GM12891 (cell line): ENCODE measurements around the gene TRIM65. TPM values are rescaled to one million over a fixed set of nuclear protein-coding genes. Genes with fewer than 3 reads are reported as not detected.

Experiments
- DNase-seq: peaks from one replicate; pipeline ENCODE4 v3.0.0; 2011; ENCODE audit warnings: low spot score; ENCODE audit not compliant: insufficient read length
- FAIRE-seq: peaks from 2 replicates; lab custom pipeline; 2011; peaks lifted over from hg19 to GRCh38; lab: Jason Lieb, UNC
- PAX5 ChIP-seq: IDR thresholded peaks from 2 replicates; pipeline ENCODE4 v1.6.1; 2011; ENCODE audit warnings: low read length, moderate library complexity, mild to moderate bottlenecking; ENCODE audit not compliant: insufficient read depth, severe bottlenecking
- POLR2A ChIP-seq: IDR thresholded peaks from 2 replicates; pipeline ENCODE4 v1.6.1; 2011; ENCODE audit warnings: low read depth, low read length, control low read depth
- POLR2AphosphoS5 ChIP-seq: IDR thresholded peaks from 2 replicates; pipeline ENCODE4 v1.6.1; 2011; ENCODE audit warnings: low read depth, low read length, control low read depth
- POU2F2 ChIP-seq: IDR thresholded peaks from 2 replicates; pipeline ENCODE4 v1.6.1; 2011; ENCODE audit warnings: low read depth, mild to moderate bottlenecking, control low read depth, low read length, moderate library complexity
- SPI1 ChIP-seq: IDR thresholded peaks from 2 replicates; pipeline ENCODE4 v1.6.1; 2011; ENCODE audit warnings: low read depth, low read length, control low read depth
- TAF1 ChIP-seq: IDR thresholded peaks from 2 replicates; pipeline ENCODE4 v1.6.1; 2011; ENCODE audit warnings: low read depth, low read length, control low read depth
- polyA plus RNA-seq: library from polyadenylated mRNA; unstranded; fragments of >200 nt; gene quantifications from one replicate; pipeline ENCODE4 v1.2.1, GENCODE V29; 2012; ENCODE audit warnings: low read depth, missing spikeins, inconsistent platforms; ENCODE audit not compliant: missing spikeins

The TRIM65 gene
- polyA plus RNA-seq = 7.0 TPM

DNA sequence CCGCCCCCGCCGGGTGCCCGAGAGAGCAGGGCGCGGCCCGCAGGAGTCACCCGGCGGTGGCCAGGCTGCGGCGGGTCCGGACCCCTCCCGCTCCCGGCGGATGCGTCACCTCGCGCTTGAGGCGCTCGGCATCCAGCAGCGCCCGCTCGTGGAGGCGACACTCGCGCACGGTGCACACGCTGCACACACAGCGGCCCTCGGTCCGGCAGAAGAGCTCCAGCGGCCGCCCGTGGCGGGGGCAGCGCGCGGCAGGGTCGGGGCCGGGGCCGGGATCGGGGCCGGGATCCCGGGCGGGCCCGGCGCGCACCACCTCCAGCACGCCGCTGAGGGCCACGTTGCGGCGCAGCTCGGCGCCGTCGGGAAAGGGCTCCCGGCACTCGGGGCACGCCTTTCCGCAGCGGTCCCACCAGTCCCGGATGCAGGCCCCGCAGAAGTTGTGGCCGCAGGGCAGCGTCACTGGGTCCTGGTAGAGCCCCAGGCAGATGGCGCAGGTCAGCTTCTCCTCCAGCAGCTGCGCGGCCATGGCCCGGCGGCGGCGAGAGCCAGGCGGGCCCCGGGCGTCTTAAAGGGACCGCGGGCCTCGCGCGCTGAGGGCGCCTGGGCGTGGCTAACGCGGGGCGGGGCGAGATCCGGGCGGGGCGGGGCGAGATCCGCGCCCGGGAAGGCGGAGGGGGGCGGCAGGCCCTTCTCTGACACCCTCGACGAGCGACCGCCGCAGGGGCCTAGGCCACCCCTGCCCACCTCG lies at the start of gene TRIM65:
TRIM65 (minus strand) TSS at position 537 of the 745 bp plus-strand sequence; CDS start at position 523, 14 bp downstream.
- peak; percentile 93 for FAIRE-seq
- TF ChIP-seq POLR2AphosphoS5 (peak; percentile 74; the same call in 1 of the 2 replicates), SPI1 (no peak), TAF1 (peak; percentile 65), PAX5 (no peak), POLR2A (peak; percentile 57; the same call in 1 of the 2 replicates), POU2F2 (no peak)
- DNase-seq = peak; percentile 94

GRCh38 chr17:75945211-75945610 lies 48.5 kb upstream of the TRIM65 start:
- FAIRE-seq = no peak

GRCh38 chr17:75943491-75943890 lies 46.7 kb upstream of the TRIM65 start:
- FAIRE-seq (no peak), DNase-seq (no peak)
- TF ChIP-seq POLR2AphosphoS5 = no peak
- no peak for TF ChIP-seq POU2F2
- no peak for TF ChIP-seq PAX5

More at GRCh38 chr17:75945211-75945610, 48.5 kb upstream of the TRIM65 start:
- TF ChIP-seq POLR2AphosphoS5 = no peak
- TF ChIP-seq PAX5 = no peak
- no peak for TF ChIP-seq SPI1
- TF ChIP-seq TAF1 = no peak
- no peak for TF ChIP-seq POLR2A
- no peak for TF ChIP-seq POU2F2
- DNase-seq = no peak

GRCh38 chr17:75942473-75942872 lies 45.7 kb upstream of the TRIM65 start:
- FAIRE-seq = no peak
- TF ChIP-seq POU2F2 (no peak), SPI1 (no peak), POLR2AphosphoS5 (no peak), POLR2A (no peak), TAF1 (no peak), PAX5 (no peak)
- DNase-seq = no peak

- DNase-seq (no peak), FAIRE-seq (peak; percentile 52)
- TF ChIP-seq POLR2A (no peak), PAX5 (no peak), TAF1 (no peak), POU2F2 (no peak), POLR2AphosphoS5 (no peak), SPI1 (no peak)
These were observed 44.7 kb upstream of the TRIM65 start for GRCh38 chr17:75941442-75941819.

DNA sequence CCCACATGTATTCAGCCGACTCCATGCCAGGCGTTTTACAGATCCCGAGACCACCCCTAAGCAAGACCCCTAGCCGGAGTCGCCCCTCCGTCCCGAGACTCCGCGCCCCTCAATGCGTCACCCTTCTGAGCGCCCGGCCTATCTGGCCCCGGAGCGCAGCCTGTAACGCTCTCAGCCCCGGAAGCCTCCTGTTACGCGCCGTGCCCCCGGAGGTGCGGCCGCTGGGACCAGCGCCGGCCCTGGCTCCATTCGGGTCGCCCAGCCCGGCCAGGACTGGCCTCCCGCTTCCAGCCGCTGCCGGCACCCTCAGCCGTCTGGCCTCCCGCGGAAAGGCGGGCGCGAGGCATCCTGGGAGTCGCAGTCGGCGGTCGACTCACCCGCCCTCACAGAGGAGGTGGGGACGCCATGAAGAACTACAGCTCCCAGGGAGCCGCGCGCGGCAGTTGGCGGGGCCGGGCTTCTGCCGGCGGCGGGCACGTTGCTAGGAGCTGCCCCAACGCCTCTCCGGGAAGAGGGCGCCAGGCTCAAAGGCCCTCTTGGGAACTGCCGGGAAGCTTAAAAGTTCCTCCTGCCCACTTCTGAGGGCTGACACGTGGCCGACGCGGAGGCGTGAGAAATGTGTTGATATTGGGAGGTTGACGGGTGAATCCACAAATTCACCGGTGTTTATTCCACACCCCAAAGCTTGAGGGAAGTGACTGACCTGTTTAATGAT lies 44.1 kb upstream of the TRIM65 start, which contains the start of gene FBF1:
FBF1 (minus strand) TSS at position 316 of the 715 bp plus-strand sequence. CDS start 2,893 bp downstream, outside the sequence.
- FAIRE-seq (peak; percentile 97), DNase-seq (peak; percentile 98)
- peak; percentile 51; the same call in 1 of the 2 replicates for TF ChIP-seq POLR2AphosphoS5
- TF ChIP-seq PAX5 = no peak
- no peak for TF ChIP-seq SPI1
- TF ChIP-seq TAF1 = no peak
- peak; percentile 21; the same call in 1 of the 2 replicates for TF ChIP-seq POU2F2
- TF ChIP-seq POLR2A = peak; percentile 74

DNA sequence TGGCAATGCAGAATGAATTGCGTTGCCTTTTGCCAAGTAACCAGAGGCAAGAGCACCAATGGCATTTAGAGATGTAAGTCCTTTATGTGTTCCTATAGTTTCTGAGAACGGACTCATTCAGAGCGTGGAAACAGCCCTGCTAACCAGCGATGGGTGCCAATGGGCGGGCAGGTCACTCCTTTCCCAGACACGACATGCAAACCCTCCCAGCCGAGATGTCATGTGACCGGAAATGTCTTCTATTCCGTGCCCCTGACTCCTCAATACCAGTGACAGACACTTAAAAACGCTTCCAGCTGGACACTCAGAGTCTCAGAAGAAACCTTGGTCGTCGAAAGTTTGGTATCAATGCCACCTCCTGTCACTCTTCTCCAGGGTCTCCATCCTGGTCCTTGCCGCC lies 40.9 kb upstream of the TRIM65 start:
- FAIRE-seq = no peak
- no peak for TF ChIP-seq POLR2A
- no peak for TF ChIP-seq POLR2AphosphoS5
- TF ChIP-seq PAX5 = no peak
- no peak for TF ChIP-seq SPI1
- TF ChIP-seq POU2F2 = no peak
- no peak for TF ChIP-seq TAF1
- DNase-seq = no peak

- FAIRE-seq (no peak), DNase-seq (no peak)
- TF ChIP-seq TAF1 (no peak), POU2F2 (no peak), POLR2A (no peak), POLR2AphosphoS5 (no peak), PAX5 (no peak)
These were observed 37.1 kb upstream of the TRIM65 start for GRCh38 chr17:75933808-75934207.

GRCh38 chr17:75932852-75933251 lies 36.1 kb upstream of the TRIM65 start:
- no peak for FAIRE-seq
- TF ChIP-seq POLR2AphosphoS5 (no peak), POLR2A (no peak), TAF1 (no peak), SPI1 (no peak), POU2F2 (no peak), PAX5 (no peak)
- DNase-seq = no peak
